HL-60 (cell line): ENCODE data around the gene PRKCI.
A peak's percentile ranks its signal among the peaks of the same experiment; 100 is the strongest.
"Not testable (repeated sequence)": the region's sequence is repeated elsewhere in the genome, so short reads cannot be mapped to it uniquely, and the experiment has no call there.

Experiments
- DNase-seq, 2 experiments: peaks; one replicate each; pipeline ENCODE4 v3.0.0-alpha.2; 2010 to 2020; ENCODE audit warnings: low read depth in 1 of 2, low spot score in 1 of 2
- H3K27ac ChIP-seq: fragments of 250-450 bp; sonication (Bioruptor Pico); replicated peaks from 2 replicates; pipeline ENCODE4 v1.5.1; 2020; ENCODE audit warnings: mild to moderate bottlenecking, moderate library complexity
- H3K27me3 ChIP-seq: fragments of 250-450 bp; sonication (Bioruptor Pico); 2 replicates; pipeline ENCODE4 v1.5.1; 2021; ENCODE audit warnings: mild to moderate bottlenecking, moderate library complexity; ENCODE audit not compliant: insufficient read depth, poor library complexity, severe bottlenecking
- H3K4me3 ChIP-seq: replicated peaks from 2 replicates; pipeline ENCODE4 v1.5.1; 2011; ENCODE audit warnings: mild to moderate bottlenecking, control low read depth, low read length; ENCODE audit not compliant: insufficient read depth
- CTCF ChIP-seq: IDR thresholded peaks from one replicate; pipeline ENCODE4 v1.5.1; 2011; ENCODE audit warnings: low read length, control low read depth, inconsistent platforms; ENCODE audit not compliant: insufficient read depth
- GABPA ChIP-seq: IDR thresholded peaks from 2 replicates; pipeline ENCODE4 v1.6.1; 2012; ENCODE audit warnings: low read depth
- POLR2AphosphoS5 ChIP-seq: IDR thresholded peaks from 2 replicates; pipeline ENCODE4 v1.6.1; 2012; ENCODE audit warnings: low read depth
- REST ChIP-seq: IDR thresholded peaks from 2 replicates; pipeline ENCODE4 v1.6.1; 2012; ENCODE audit warnings: low read depth; ENCODE audit not compliant: insufficient replicate concordance
- SPI1 ChIP-seq: IDR thresholded peaks from 2 replicates; pipeline ENCODE4 v1.6.1; 2012; ENCODE audit warnings: low read depth, mild to moderate bottlenecking, borderline replicate concordance

PRKCI gene

GRCh38 chr3:170327040-170327808, 105.0 kb downstream of the PRKCI start:
- TF ChIP-seq CTCF, result no peak
- no peak for TF ChIP-seq REST
- TF ChIP-seq GABPA, result no peak
- TF ChIP-seq SPI1, result no peak
- no peak for TF ChIP-seq POLR2AphosphoS5

GRCh38 chr3:170327868-170328548, 105.8 kb downstream of the PRKCI start:
- DNase-seq, H3K4me3 ChIP-seq, H3K27ac ChIP-seq, H3K27me3 ChIP-seq: not testable (repeated sequence)

More at GRCh38 chr3:170327040-170327808, 105.0 kb downstream of the PRKCI start:
- Histone ChIP-seq H3K27me3 (no peaks in the 10 kb centered on the region), H3K27ac (no peak overlapping the region), H3K4me3 (no peak overlapping the region)
- no peak for DNase-seq

- Histone ChIP-seq H3K27me3 (no peaks in the 10 kb centered on the region), H3K4me3 (no peak overlapping the region), H3K27ac (no peak overlapping the region)
- TF ChIP-seq POLR2AphosphoS5 (no peak), SPI1 (no peak), REST (no peak), GABPA (no peak), CTCF (no peak)
- no peak for DNase-seq
Observed at GRCh38 chr3:170330366-170330765, 108.1 kb downstream of the PRKCI start.

- TF ChIP-seq CTCF, result no peak
- TF ChIP-seq GABPA, result no peak
- TF ChIP-seq REST, result no peak
- no peak for TF ChIP-seq POLR2AphosphoS5
- TF ChIP-seq SPI1, result peak; percentile 32; the same call in 1 of the 2 replicates
- no peak overlapping the region for H3K4me3 ChIP-seq
- H3K27me3 ChIP-seq, result no peaks in the 10 kb centered on the region
- H3K27ac ChIP-seq, result no peak overlapping the region
- DNase-seq, result no peak
Observed at GRCh38 chr3:170331143-170331542, 108.9 kb downstream of the PRKCI start.
